Thyroid gland (tissue), 4 donors: ENCODE results near the gene CBL. TPM values are rescaled to one million over a fixed set of nuclear protein-coding genes. Genes with fewer than 3 reads are reported as not detected.
A peak's percentile ranks its signal among the peaks of the same experiment; 100 is the strongest.

Experiments
- DNase-seq, 2 donors: peaks; one replicate each; pipeline ENCODE4 v3.0.0-alpha.2; 2019
- H3K27ac ChIP-seq, 3 donors: fragments of 200-600 bp; sonication (generic); 1 replicate in 2 of 3; 2 replicates in 1 of 3; pipeline ENCODE4 v1.5.1; 2016 to 2019; ENCODE audit warnings: mild to moderate bottlenecking in 1 of 3, moderate library complexity in 1 of 3
- H3K27me3 ChIP-seq: fragments of 200-600 bp; sonication (generic); one replicate; pipeline ENCODE4 v1.5.1; 2019
- H3K36me3 ChIP-seq, 2 donors: fragments of 200-600 bp; sonication (generic); one replicate each; pipeline ENCODE4 v1.5.1; 2016 to 2019
- H3K4me1 ChIP-seq, 2 donors: fragments of 200-600 bp; sonication (generic); one replicate each; pipeline ENCODE4 v1.5.1; 2017 to 2019
- H3K4me3 ChIP-seq, 3 donors: fragments of 200-600 bp; sonication (generic); replicated peaks in 1 of 3; 1 replicate in 2 of 3; 2 replicates in 1 of 3; pipeline ENCODE4 v1.5.1; 2016; ENCODE audit warnings: mild to moderate bottlenecking in 1 of 3
- H3K9me3 ChIP-seq: fragments of 200-600 bp; sonication (generic); one replicate; pipeline ENCODE4 v1.5.1; 2017
- CTCF ChIP-seq, 6 experiments: fragments of 200-600 bp in 3 of 6; fragments of 450-650 bp in 3 of 6; sonication (generic) in 3 of 6; IDR thresholded peaks; one replicate each; pipeline ENCODE4 v1.5.1; 2016 to 2019; ENCODE audit warnings: antibody characterized with exemption in 6 of 6, mild to moderate bottlenecking in 2 of 6, inconsistent platforms in 1 of 6, moderate library complexity in 1 of 6
- POLR2A ChIP-seq, 2 donors: fragments of 450-650 bp; IDR thresholded peaks; one replicate each; pipeline ENCODE4 v1.6.1; 2017; ENCODE audit warnings: antibody characterized with exemption in 2 of 2, mild to moderate bottlenecking in 2 of 2, moderate library complexity in 1 of 2
- WGBS, 2 donors: methylation state at CpG; one replicate each; pipeline ENCODE4 v1.1.5; 2017; 5-methylcytosine and 5-hydroxymethylcytosine counted together
- intact Hi-C: fragments of 100-400 bp; cut with DNase I; formaldehyde crosslinking; loops from one replicate; pipeline ENCODE4 v1.15.1; 2023
- total RNA-seq, 4 donors: library from RNA; depleted of rRNA; stranded (reverse); fragments of >200 nt; gene quantifications; one replicate each; pipeline ENCODE4 v1.2.3, GENCODE V29; 2016

CBL gene
- total RNA-seq, 4 donors from 2014 or later = 9.4 to 14.5 (median 13.9) TPM

- Histone ChIP-seq H3K4me3 (no peak overlapping the region), H3K4me1 (peaks cover 19 to 52% of the 10 kb centered on the region in 2 donors), H3K27me3 (no peaks in the 10 kb centered on the region), H3K36me3 (no peaks in the 10 kb centered on the region), H3K27ac (no peak overlapping the region), H3K9me3 (no peaks in the 10 kb centered on the region)
- intact Hi-C loops = no loop called here
- DNase-seq = no peak
- TF ChIP-seq CTCF (IDR thresholded peaks at IDR 0.05) = no peak
- TF ChIP-seq POLR2A (IDR thresholded peaks at IDR 0.05) = no peak
- 88 to 89% methylated on average over 8 to 9 of the region's 9 CpGs for WGBS, 2 donors
Measured at GRCh38 chr11:119336744-119337469, 130.8 kb downstream of the CBL start.

- Histone ChIP-seq H3K36me3 (no peaks in the 10 kb centered on the region), H3K27ac (no peak overlapping the region), H3K9me3 (no peaks in the 10 kb centered on the region), H3K27me3 (no peaks in the 10 kb centered on the region), H3K4me1 (peaks cover 19 to 52% of the 10 kb centered on the region in 2 donors), H3K4me3 (no peak overlapping the region)
- no peak for DNase-seq
- intact Hi-C loops = no loop called here
- no peak for TF ChIP-seq POLR2A (IDR thresholded peaks at IDR 0.05)
- TF ChIP-seq CTCF (IDR thresholded peaks at IDR 0.05) = no peak
- 44 to 66% methylated on average over 5 to 6 of the region's 9 CpGs for WGBS, 2 donors
Measured at GRCh38 chr11:119337581-119338317, 131.6 kb downstream of the CBL start.

- Histone ChIP-seq H3K4me1 (peaks cover 19 to 52% of the 10 kb centered on the region in 2 donors), H3K27me3 (no peaks in the 10 kb centered on the region), H3K27ac (peak overlapping the region in 2 of 3 donors; percentile 13 to 17), H3K36me3 (no peaks in the 10 kb centered on the region), H3K4me3 (peak overlapping the region in 1 of 3 donors; percentile 48), H3K9me3 (no peaks in the 10 kb centered on the region)
- intact Hi-C loops = no loop called here
- peak; percentile 57 to 58 for DNase-seq
- 24 to 25% methylated on average over 16 to 17 of the region's 17 CpGs for WGBS, 2 donors
- TF ChIP-seq CTCF (IDR thresholded peaks at IDR 0.05) (peak; percentile 31 to 84 (median 61)), POLR2A (IDR thresholded peaks at IDR 0.05) (no peak)
Measured at GRCh38 chr11:119338318-119338890, 132.3 kb downstream of the CBL start.

- Histone ChIP-seq H3K27ac (peak overlapping the region in 2 of 3 donors; percentile 79 to 95), H3K4me1 (peaks cover 19 to 52% of the 10 kb centered on the region in 2 donors), H3K27me3 (no peaks in the 10 kb centered on the region), H3K9me3 (no peaks in the 10 kb centered on the region), H3K4me3 (peak overlapping the region in 1 of 3 donors; percentile 48), H3K36me3 (no peaks in the 10 kb centered on the region)
- 37 to 60% methylated on average over 5 to 11 of the region's 11 CpGs for WGBS, 2 donors
- no peak for DNase-seq
- no peak for TF ChIP-seq CTCF (IDR thresholded peaks at IDR 0.05)
- TF ChIP-seq POLR2A (IDR thresholded peaks at IDR 0.05) = no peak
- intact Hi-C loops = no loop called here
Measured at GRCh38 chr11:119338965-119339588, 132.9 kb downstream of the CBL start.
